GM12801 (cell line): ENCODE measurements around the gene DHX40.

Source experiments
- TF ChIP-seq, protein P1 (sequence below): IDR thresholded peaks from one replicate; pipeline ENCODE4 v1.5.1; 2011; ENCODE audit warnings: control low read depth; ENCODE audit not compliant: insufficient read length; ENCODE audit errors: extremely low read depth

Gene DHX40

DNA sequence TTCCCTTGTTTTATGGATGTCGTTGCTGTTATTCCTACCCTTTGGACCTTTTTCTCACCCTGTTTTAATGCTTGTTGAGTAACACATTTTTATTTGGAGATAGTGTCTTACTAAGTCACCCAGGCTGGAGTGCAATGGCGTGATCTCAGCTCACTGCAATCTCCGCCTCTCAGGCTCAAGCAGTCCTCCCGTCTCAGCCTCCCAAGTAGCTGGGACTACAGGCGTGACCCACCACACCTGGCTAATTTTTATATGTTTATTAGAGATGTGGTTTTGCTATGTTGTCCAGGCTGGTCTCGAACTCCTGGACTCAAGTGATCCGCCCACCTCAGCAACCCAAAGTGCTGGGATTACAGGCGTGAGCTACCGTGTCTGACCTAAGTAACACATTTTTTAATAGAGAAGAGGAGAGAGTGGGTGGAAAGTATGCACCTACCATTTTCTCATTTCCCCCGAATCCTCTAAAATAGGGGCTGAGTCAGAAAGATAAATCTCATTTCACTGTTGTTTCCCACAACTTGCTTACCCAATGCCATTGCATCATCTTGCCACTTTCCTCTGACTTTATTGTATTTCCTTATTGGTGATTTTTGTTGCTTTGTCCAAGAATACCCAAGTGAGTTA is 7.0 kb downstream of the DHX40 start:
- TF ChIP-seq, protein P1, sequence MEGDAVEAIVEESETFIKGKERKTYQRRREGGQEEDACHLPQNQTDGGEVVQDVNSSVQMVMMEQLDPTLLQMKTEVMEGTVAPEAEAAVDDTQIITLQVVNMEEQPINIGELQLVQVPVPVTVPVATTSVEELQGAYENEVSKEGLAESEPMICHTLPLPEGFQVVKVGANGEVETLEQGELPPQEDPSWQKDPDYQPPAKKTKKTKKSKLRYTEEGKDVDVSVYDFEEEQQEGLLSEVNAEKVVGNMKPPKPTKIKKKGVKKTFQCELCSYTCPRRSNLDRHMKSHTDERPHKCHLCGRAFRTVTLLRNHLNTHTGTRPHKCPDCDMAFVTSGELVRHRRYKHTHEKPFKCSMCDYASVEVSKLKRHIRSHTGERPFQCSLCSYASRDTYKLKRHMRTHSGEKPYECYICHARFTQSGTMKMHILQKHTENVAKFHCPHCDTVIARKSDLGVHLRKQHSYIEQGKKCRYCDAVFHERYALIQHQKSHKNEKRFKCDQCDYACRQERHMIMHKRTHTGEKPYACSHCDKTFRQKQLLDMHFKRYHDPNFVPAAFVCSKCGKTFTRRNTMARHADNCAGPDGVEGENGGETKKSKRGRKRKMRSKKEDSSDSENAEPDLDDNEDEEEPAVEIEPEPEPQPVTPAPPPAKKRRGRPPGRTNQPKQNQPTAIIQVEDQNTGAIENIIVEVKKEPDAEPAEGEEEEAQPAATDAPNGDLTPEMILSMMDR = no peak

DNA sequence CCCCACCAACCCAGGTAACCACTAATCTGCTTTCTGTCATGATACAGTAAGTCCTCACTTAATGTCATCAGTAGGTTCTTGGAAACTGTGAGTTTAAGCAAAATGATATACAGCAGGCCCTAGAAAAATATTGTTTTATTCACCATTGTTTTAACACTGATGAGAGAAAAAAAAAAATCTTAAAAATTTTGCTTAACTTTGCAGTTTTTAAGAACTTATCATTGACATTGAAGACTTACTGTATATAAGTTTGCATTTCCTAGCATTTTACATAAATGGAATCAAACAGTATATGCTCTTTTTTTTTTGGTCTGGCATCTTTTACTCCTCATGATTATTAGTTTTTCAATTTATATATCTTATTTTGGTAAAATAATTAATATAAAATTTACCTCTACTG is 34.8 kb downstream of the DHX40 start:
- TF ChIP-seq, protein P1 = no peak

DNA sequence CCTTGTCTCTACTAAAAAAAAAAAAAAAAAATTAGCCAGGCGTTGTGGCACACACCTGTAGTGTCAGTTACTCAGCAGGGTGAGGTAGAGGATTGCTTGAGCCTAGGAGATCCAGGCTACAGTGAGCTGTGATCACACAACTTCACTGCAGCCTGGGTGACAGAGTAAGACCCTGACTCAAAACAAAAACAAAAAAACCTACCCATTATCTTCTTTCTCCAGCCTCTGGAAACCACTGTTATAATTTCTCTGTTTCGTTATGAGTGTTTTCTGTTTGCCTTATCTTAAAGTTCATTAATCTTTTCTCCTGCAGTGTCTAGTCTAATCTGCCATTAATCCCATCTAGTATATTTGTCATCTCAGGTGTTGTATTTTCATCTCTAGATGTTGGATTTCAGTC is 35.7 kb downstream of the DHX40 start:
- TF ChIP-seq, protein P1 = no peak

DNA sequence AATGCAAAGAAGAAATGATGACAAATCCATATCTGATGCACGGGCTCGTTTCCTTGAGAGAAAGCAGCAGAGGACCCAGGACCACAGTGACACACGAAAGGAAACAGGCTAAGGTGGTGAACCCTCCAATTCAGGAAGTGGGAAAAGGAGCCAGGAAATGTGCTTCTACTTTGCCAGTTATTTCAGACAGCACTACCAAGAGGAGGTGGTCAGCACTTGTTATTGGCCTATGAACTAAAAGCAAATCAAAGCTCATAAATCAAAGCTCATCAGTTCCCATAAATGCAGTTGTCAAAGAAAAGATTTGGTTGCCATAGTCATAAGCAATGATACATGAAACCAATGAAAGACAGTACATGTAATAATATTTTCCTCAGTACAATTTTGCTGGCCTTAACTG is 41.7 kb downstream of the DHX40 start:
- TF ChIP-seq, protein P1 = no peak

DNA sequence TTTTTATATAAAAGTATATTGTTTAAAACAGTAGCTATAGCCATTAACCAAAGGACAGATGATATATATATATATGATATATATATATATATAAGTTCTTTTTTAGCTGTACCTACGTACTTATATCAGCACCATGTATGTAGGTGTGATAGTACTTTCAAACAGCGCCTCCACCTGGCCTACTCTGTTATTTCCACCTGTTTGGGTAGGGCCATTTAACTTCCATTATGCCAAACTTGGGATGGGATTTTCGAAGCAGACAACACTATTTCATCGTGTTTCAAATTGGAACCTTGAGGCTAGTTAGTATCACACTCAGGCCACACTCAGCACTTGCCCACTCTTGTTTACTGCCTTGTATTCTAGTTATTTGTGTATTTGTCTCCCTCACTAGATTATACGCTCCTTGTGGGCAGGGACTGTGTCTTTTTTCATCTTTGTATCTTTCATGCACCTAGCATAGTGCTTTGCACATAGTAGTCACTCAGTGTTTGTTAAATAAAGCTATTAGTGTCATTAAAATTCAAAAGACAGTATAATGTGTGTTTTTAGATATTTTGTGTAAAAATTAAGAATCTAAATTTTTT is 42.5 kb downstream of the DHX40 start:
- TF ChIP-seq, protein P1 = no peak

DNA sequence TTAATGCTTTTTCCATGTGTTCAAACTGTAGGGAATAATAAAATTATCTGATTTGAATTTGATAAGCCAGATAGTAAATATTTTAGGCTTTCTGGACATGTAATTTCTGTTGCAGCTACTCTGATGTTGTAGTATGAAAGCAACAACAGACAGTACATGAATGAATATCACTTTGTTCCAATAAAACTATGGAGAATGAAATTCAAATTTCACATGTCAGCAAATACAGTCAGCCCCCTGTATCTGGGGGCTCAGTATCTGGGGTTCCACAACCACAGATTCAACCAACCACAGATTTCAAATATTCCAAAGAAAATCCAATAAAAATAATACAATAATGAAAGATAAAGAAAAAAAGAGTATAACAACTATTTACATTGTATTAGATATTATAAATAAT is 46.1 kb downstream of the DHX40 start:
- TF ChIP-seq, protein P1 = no peak

DNA sequence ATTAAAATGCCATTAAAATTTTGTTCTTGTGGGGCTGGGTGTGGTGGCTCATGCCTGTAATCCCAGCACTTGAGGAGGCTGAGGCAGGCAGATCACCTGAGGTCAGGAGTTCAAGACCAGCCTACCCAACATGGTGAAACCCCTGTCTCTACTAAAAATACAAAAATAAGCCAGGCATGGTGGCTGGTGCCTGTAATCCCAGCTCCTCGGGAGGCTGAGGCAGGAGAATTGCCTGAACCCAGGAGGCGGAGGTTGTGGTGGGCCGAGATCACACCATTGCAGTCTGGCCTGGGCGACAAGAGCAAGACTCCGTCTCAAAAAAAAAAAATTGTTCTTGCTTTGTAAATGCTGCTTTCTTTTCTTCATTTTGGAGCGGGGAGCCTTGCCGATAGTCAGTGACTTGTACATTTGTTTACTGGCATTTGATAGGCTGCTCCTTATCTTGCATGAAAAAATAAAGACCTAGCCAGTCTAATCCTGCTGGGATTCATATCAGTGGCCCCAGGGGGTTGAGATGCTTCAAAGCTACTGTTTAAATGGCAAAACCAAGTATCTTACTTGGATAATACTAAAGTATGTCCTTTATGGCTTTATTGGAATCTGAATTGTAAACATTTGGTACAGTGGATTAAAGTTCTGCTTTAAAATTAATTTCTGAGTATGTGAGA is 51.0 kb downstream of the DHX40 start:
- TF ChIP-seq, protein P1 = no peak
